GM12872 (cell line): ENCODE results near the gene GRIK4.

ENCODE experiments used
- CTCF ChIP-seq: IDR thresholded peaks from 3 replicates; pipeline ENCODE4 v1.5.1; 2011; ENCODE audit warnings: low read depth, mild to moderate bottlenecking, low read length, moderate library complexity; ENCODE audit not compliant: insufficient read depth

GRIK4 gene

GRCh38 chr11:120722524-120722923, 211.0 kb downstream of the GRIK4 start:
- no peak for TF ChIP-seq CTCF

DNA sequence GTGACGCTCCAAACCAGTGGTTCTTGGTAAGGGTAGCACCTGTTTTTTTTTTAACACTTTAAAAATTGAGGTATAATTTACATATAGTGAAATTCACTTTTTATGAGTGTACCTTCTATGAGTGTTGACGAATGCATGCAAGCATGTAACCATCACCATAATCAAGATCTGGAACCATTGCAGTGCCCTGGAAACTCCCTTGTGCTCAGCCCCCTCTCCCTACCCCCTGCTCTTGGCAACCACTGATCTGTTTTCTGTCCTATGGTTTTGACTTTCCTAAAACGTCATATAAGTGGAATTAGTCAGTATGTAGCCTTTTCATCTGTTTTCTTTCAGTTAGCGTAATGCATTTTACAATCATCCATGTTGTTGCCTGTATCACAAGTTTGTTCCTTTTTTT, 212.2 kb downstream of the GRIK4 start:
- TF ChIP-seq CTCF, result no peak

DNA sequence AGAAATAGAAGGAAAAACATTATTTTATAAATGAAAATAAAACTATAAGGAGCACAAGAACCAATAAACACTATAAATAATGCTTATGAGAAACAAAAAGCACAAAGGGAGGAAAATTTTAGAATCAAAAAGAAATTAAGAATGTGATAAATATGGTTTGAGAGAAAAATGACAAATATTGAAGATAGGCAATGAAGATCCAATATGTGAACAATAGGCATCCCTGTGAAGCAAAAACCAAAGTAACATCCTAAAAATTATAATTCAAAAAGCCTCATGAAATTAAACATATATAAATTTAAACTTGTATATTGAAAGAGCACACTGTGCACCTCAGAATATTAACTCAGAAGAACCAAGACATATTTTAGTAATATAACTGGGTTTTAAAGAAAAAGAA, 216.2 kb downstream of the GRIK4 start:
- no peak for TF ChIP-seq CTCF

DNA sequence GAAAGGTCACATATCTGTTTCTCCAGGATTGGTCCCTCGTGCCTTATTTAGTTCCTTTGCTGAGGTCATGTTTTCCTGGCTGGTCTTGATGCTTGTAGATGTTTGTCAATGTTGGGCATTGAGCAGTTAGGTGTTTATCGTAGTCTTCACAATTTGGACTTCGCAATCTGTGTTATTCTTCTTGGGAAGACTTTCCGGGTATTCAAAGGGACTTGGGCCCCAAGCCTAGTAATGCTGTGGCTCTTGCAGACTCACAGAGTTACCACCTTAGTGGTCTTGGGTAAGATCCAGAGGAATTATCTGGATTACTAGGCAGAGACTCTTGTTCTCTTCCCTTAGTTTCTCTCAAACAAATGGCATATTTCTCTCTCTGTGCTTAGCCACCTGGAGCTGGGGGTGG, 223.5 kb downstream of the GRIK4 start:
- no peak for TF ChIP-seq CTCF

DNA sequence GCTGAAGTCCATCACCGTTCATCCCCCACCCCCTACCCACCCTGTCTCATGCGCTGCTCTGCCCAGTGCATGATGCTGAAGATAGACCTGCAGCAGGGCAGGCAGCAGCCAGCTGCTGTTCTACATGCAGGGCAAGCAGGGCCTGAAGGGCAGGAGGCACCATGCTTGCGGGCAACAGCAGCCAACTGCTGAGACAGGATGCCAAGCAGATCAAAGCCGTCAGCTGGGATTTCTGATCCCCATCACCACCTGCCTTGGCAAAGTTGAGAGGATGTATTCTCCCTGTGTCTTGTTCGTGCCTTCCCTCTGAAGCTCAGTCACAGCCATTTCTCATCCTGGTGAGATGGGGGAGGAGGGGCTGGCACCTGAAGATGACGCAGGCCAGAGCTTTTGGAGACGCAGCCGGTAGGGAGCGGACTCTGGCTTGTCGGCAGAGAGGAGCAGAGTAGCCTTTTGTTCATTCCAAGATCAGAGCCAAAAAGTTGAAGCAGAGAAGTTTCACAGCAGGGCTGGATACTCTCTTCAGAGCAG, 227.0 kb downstream of the GRIK4 start:
- TF ChIP-seq CTCF, result no peak

GRCh38 chr11:120739780-120740179, 228.2 kb downstream of the GRIK4 start:
- TF ChIP-seq CTCF, result no peak

GRCh38 chr11:120740380-120740779, 228.8 kb downstream of the GRIK4 start:
- TF ChIP-seq CTCF, result no peak
